Stimulated activated naive B cell treated with anti-CD40 and anti-IgM and Interleukin-4, amounts not matched to agents 10 μg/mL and 1 μg/mL and 100 μg/mL, for 72 hours (primary cell): ENCODE results near the gene KLHL2.

Experiments
- ATAC-seq, 2 donors: fragments of 150-1000 bp; cut with Tn5 transposase; replicated peaks; 2 replicates each; pipeline ENCODE4 v1.10.0; 2021; ENCODE audit warnings: moderate library complexity in 1 of 2
- DNase-seq: peaks from one replicate; pipeline ENCODE4 v3.0.0; 2021
- H3K27ac Mint-ChIP-seq: one replicate; pipeline ENCODE4 v1.8.0; 2022; ENCODE audit warnings: mild to moderate bottlenecking, mixed read lengths
- H3K27me3 Mint-ChIP-seq, 2 donors: one replicate each; pipeline ENCODE4 v1.8.0; 2022; ENCODE audit warnings: mixed read lengths in 2 of 2
- H3K36me3 Mint-ChIP-seq, 2 donors: one replicate each; pipeline ENCODE4 v1.8.0; 2022; ENCODE audit warnings: mixed read lengths in 2 of 2, mild to moderate bottlenecking in 1 of 2
- H3K4me1 Mint-ChIP-seq, 2 donors: one replicate each; pipeline ENCODE4 v1.8.0; 2022; ENCODE audit warnings: mixed read lengths in 2 of 2, mild to moderate bottlenecking in 1 of 2
- H3K4me3 Mint-ChIP-seq, 2 donors: one replicate each; pipeline ENCODE4 v1.8.0; 2022; ENCODE audit warnings: mild to moderate bottlenecking in 2 of 2, mixed read lengths in 2 of 2, moderate library complexity in 1 of 2
- H3K9me3 Mint-ChIP-seq, 2 donors: one replicate each; pipeline ENCODE4 v1.8.0; 2022; ENCODE audit warnings: mixed read lengths in 2 of 2, mild to moderate bottlenecking in 1 of 2

The KLHL2 gene

DNA sequence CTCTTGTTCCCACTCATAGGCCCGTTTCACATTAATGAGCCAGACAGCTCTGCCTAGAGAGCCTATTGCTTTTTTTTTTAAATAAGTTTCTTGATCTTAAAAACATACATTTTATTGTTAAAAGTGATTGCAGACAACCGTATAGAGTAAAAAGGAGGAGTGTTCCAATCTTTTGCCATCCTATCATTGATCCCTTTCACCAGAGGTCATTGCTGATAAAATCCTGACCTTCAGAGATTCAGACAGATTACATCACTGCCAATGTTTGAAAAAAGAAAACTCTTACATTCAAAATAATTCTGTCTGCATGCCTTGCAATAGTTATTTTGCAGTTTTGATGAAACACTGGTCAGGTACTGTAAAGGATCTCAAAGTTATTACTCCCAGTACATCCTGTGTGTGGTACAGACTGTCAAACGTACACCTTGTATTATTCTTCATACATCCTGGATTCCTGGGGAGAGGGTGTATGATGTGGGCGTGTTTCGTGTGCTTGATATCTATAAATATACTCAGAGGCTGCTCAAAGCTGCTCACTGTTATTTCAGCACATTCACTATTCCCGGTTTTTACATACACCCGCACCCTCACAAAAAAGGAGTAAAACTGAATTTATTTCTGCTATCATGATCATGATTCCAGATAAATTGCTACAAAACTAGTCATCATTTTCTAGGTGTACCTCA lies 15.4 kb upstream of the KLHL2 start:
- peaks cover 0 to 3% of the 10 kb centered on the region in 2 donors for H3K9me3 Mint-ChIP-seq

DNA sequence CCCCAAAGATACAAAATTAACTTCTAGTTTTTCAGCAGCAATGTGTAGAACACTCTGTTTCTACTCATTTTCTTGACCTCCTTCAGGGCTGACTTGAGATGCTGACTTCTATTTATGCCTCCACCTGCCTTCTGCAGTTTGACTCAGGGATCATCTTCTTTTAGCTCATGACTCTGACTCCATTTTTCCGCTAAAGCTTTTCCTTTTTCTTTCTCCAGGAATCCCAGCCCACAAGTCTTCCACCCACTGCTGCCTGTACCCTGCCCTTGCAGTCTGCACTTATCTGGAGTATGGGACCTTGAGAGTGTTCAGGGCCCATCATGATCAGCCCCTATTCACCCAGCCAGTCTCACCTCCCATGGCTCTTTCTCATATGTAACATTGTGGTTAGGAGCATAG lies 14.9 kb upstream of the KLHL2 start:
- Mint-ChIP-seq H3K4me3 (no peak overlapping the region), H3K9me3 (peaks cover 0 to 3% of the 10 kb centered on the region in 2 donors), H3K4me1 (no peaks in the 10 kb centered on the region), H3K27ac (no peak overlapping the region), H3K36me3 (no peaks in the 10 kb centered on the region), H3K27me3 (no peaks in the 10 kb centered on the region)
- ATAC-seq (no peak), DNase-seq (no peak)

More for the DNA sequence above, 15.4 kb upstream of the KLHL2 start:
- Mint-ChIP-seq H3K27ac (no peak overlapping the region), H3K27me3 (peaks cover 0 to 4% of the 10 kb centered on the region in 2 donors), H3K4me3 (no peak overlapping the region), H3K4me1 (no peaks in the 10 kb centered on the region), H3K36me3 (no peaks in the 10 kb centered on the region)
- DNase-seq (no peak), ATAC-seq (no peak)

DNA sequence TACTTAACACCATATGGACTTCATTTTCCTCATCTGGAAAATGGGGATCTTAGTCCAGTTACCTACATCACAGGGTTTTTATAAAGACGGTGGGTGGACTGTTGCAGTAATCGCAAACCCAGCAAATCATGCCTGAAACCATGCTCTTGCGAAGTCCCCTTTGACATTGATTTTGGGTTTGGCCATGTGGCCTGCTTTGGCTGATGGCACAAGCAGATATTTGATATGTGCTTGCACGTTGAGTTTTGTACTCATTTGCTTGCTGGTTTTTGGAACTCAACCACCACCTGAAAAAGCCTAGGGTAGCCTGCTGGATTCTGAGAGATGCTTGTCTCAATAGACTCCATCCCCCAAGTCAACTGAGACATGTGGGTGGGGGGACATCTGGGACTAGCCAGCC lies 14.4 kb upstream of the KLHL2 start:
- Mint-ChIP-seq H3K27me3 (no peaks in the 10 kb centered on the region), H3K4me1 (peaks cover 0 to 2% of the 10 kb centered on the region in 2 donors), H3K36me3 (peaks cover 0 to 2% of the 10 kb centered on the region in 2 donors), H3K9me3 (peaks cover 0 to 3% of the 10 kb centered on the region in 2 donors), H3K27ac (no peak overlapping the region), H3K4me3 (no peak overlapping the region)
- DNase-seq (no peak), ATAC-seq (no peak)

- DNase-seq (no peak), ATAC-seq (no peak)
- Mint-ChIP-seq H3K9me3 (no peaks in the 10 kb centered on the region), H3K36me3 (peaks cover 0 to 3% of the 10 kb centered on the region in 2 donors), H3K4me3 (no peak overlapping the region), H3K27me3 (no peaks in the 10 kb centered on the region), H3K27ac (no peak overlapping the region), H3K4me1 (peaks cover 0 to 2% of the 10 kb centered on the region in 2 donors)
These were observed 13.0 kb upstream of the KLHL2 start for GRCh38 chr4:165194368-165194767.

GRCh38 chr4:165198329-165198728 lies 9.0 kb upstream of the KLHL2 start:
- Mint-ChIP-seq H3K27ac (no peak overlapping the region), H3K4me1 (peaks cover 0 to 4% of the 10 kb centered on the region in 2 donors), H3K4me3 (no peak overlapping the region), H3K27me3 (no peaks in the 10 kb centered on the region), H3K9me3 (no peaks in the 10 kb centered on the region), H3K36me3 (peaks cover 0 to 3% of the 10 kb centered on the region in 2 donors)
- DNase-seq (no peak), ATAC-seq (no peak)

DNA sequence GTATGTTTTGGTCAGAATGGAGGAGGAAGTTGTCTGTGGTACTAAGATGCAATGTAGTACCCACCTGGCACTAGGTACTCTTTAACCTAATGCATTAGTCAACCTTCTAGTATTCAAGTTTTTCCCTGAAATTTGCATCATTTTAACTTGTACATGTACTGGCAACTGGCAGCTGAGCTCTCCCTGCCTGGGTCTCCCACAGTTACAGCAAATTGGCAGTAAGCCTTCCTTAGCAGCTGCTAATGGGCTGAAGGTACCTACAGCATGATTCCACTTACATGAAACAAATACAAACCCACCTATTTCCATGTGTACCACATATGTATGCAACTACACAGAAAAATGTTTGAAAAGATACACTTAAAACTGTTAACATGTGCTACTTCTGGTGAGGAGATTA lies 8.1 kb upstream of the KLHL2 start:
- H3K9me3 Mint-ChIP-seq = no peaks in the 10 kb centered on the region
- ATAC-seq (no peak), DNase-seq (no peak)
- no peak overlapping the region for H3K27ac Mint-ChIP-seq
- no peak overlapping the region for H3K4me3 Mint-ChIP-seq
- peaks cover 9 to 12% of the 10 kb centered on the region in 2 donors for H3K4me1 Mint-ChIP-seq
- peaks cover 0 to 3% of the 10 kb centered on the region in 2 donors for H3K36me3 Mint-ChIP-seq
- no peaks in the 10 kb centered on the region for H3K27me3 Mint-ChIP-seq

GRCh38 chr4:165199722-165200121 lies 7.6 kb upstream of the KLHL2 start:
- Mint-ChIP-seq H3K27me3 (no peaks in the 10 kb centered on the region), H3K4me3 (no peak overlapping the region), H3K9me3 (no peaks in the 10 kb centered on the region), H3K4me1 (peaks cover 12 to 13% of the 10 kb centered on the region in 2 donors), H3K27ac (no peak overlapping the region), H3K36me3 (peaks cover 0 to 3% of the 10 kb centered on the region in 2 donors)
- no peak for ATAC-seq
- DNase-seq = no peak

- ATAC-seq (no peak), DNase-seq (no peak)
- Mint-ChIP-seq H3K36me3 (peaks cover 0 to 3% of the 10 kb centered on the region in 2 donors), H3K4me3 (no peak overlapping the region), H3K9me3 (no peaks in the 10 kb centered on the region), H3K27me3 (no peaks in the 10 kb centered on the region), H3K4me1 (peaks cover 23 to 34% of the 10 kb centered on the region in 2 donors), H3K27ac (no peak overlapping the region)
These were observed 5.6 kb upstream of the KLHL2 start for GRCh38 chr4:165201806-165202205.

DNA sequence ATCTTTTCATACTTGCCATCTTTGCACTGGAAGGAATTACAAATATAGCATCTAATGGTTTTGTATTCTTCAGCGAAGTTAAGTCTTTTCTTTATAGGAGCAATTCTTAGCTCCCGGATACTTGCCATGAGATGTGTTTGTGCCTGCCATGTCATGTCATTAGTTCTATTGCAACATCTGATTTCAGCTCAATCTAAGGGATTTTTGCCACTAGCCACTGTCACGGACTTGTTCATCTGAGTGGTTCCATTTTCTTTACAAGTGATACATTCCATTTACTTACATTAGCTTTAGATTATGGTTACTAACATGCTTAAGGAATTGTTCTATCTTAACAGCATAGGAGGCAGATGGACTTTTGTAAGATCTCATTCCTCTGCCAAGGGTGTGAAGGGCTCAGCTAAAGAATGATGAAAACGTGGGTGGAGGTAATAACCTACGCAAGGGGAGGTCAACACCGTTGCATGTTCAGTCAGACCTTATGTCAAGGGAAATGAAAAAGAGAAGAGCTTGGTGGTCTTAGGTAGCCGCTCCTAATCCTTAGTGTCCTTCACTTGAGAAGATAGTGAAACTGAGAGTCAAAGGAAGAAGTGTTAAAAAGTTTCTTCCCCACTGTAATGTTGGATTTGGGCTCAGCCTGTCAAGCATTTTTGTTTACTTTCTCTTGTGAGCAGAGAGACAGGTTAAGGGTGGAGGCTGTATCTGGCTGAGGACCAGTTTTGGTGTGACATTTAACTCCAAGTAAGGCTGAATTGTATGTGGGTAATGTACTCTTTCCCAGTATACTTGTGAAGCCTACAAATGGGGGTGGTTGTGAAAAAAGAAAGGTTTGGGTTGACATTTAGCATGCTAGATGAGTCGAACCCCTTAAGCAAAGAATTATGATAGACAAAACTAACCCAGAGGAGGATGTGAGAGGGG lies 3.6 kb upstream of the KLHL2 start:
- ATAC-seq = peak; percentile 31 to 39
- H3K27me3 Mint-ChIP-seq = no peaks in the 10 kb centered on the region
- no peaks in the 10 kb centered on the region for H3K9me3 Mint-ChIP-seq
- H3K27ac Mint-ChIP-seq = peak overlapping the region; percentile 48
- peaks cover 23 to 38% of the 10 kb centered on the region in 2 donors for H3K4me1 Mint-ChIP-seq
- no peaks in the 10 kb centered on the region for H3K36me3 Mint-ChIP-seq
- DNase-seq = no peak
- H3K4me3 Mint-ChIP-seq = peak overlapping the region; percentile 14 to 66

- Mint-ChIP-seq H3K4me1 (peaks cover 28 to 44% of the 10 kb centered on the region in 2 donors), H3K36me3 (peaks cover 0 to 2% of the 10 kb centered on the region in 2 donors)
- peak; percentile 14 to 22 for ATAC-seq
These were observed 2.9 kb upstream of the KLHL2 start for GRCh38 chr4:165204462-165204830.

GRCh38 chr4:165207016-165207430 lies 338 bp upstream of the KLHL2 start:
- Mint-ChIP-seq H3K36me3 (peaks cover 0 to 2% of the 10 kb centered on the region in 2 donors), H3K4me1 (peaks cover 44 to 69% of the 10 kb centered on the region in 2 donors), H3K27me3 (no peaks in the 10 kb centered on the region), H3K9me3 (no peaks in the 10 kb centered on the region), H3K27ac (peak overlapping the region; percentile 15), H3K4me3 (peak overlapping the region; percentile 70 to 82)
- DNase-seq = no peak
- peak; percentile 20 to 27 for ATAC-seq

More at GRCh38 chr4:165204462-165204830, 2.9 kb upstream of the KLHL2 start:
- H3K4me3 Mint-ChIP-seq = peak overlapping the region in 1 of 2 donors; percentile 66
- no peaks in the 10 kb centered on the region for H3K27me3 Mint-ChIP-seq
- no peak for DNase-seq
- H3K27ac Mint-ChIP-seq = no peak overlapping the region
- no peaks in the 10 kb centered on the region for H3K9me3 Mint-ChIP-seq

DNA sequence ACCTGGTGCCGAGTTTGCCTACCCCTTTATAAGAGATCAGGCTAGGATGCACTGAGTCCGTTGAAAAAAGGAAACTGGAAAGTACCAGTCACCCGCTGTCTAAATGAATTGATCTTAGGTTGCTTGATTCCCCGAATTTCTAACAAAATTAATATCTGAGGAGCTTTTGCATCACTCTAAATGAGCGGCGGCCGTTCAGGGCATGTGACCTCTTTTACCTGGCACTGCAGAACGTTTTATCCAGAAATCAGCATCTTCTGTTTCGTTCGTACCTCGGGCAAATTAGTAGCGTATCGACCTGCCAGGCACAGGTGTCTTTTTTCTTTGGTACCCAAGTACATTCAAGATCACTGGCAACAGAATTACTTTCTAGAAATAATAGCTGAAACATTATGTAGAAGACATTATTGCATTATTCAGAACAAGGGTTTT lies 876 bp downstream of the KLHL2 start:
- ATAC-seq (peak; percentile 28 to 41), DNase-seq (no peak)
- Mint-ChIP-seq H3K4me3 (peak overlapping the region; percentile 70 to 84), H3K27me3 (no peaks in the 10 kb centered on the region), H3K36me3 (peaks cover 0 to 2% of the 10 kb centered on the region in 2 donors), H3K4me1 (peaks cover 53 to 80% of the 10 kb centered on the region in 2 donors), H3K9me3 (no peaks in the 10 kb centered on the region), H3K27ac (peak overlapping the region; percentile 90)

- DNase-seq (no peak), ATAC-seq (no peak)
- Mint-ChIP-seq H3K27ac (no peak overlapping the region), H3K9me3 (no peaks in the 10 kb centered on the region), H3K4me1 (peaks cover 52 to 79% of the 10 kb centered on the region in 2 donors), H3K4me3 (peak overlapping the region; percentile 39 to 47), H3K36me3 (peaks cover 0 to 2% of the 10 kb centered on the region in 2 donors), H3K27me3 (no peaks in the 10 kb centered on the region)
These were observed 1.5 kb downstream of the KLHL2 start for GRCh38 chr4:165208741-165209388.

- H3K27ac Mint-ChIP-seq = no peak overlapping the region
- ATAC-seq (no peak), DNase-seq (no peak)
- peaks cover 0 to 2% of the 10 kb centered on the region in 2 donors for H3K36me3 Mint-ChIP-seq
- H3K4me3 Mint-ChIP-seq = no peak overlapping the region
- no peaks in the 10 kb centered on the region for H3K27me3 Mint-ChIP-seq
- H3K9me3 Mint-ChIP-seq = no peaks in the 10 kb centered on the region
- H3K4me1 Mint-ChIP-seq = peaks cover 51 to 77% of the 10 kb centered on the region in 2 donors
These were observed 2.4 kb downstream of the KLHL2 start for GRCh38 chr4:165209796-165210195.
